Loucy (cell line): ENCODE measurements around the gene SH3RF3.

ENCODE experiments used
- H2AFZ ChIP-seq: fragments of 200-600 bp; sonication (generic); 2 replicates; pipeline ENCODE4 v1.6.0; 2016; ENCODE audit warnings: antibody characterized with exemption, mild to moderate bottlenecking, low read length, moderate library complexity
- H3F3A ChIP-seq: fragments of 200-600 bp; 2 replicates; pipeline ENCODE4 v1.6.0; 2016; ENCODE audit warnings: antibody characterized with exemption, low read depth, mild to moderate bottlenecking
- H3K27me3 ChIP-seq: fragments of 200-600 bp; sonication (generic); 2 replicates; pipeline ENCODE4 v1.6.1; 2014; ENCODE audit warnings: low read length, mild to moderate bottlenecking; ENCODE audit not compliant: insufficient read depth, poor library complexity, severe bottlenecking
- H3K36me3 ChIP-seq: fragments of 200-600 bp; sonication (generic); 2 replicates; pipeline ENCODE4 v1.6.1; 2016; ENCODE audit warnings: low read length; ENCODE audit not compliant: insufficient read depth
- H3K4me1 ChIP-seq: fragments of 200-600 bp; sonication (generic); 2 replicates; pipeline ENCODE4 v1.5.1; 2014; ENCODE audit warnings: low read length, mild to moderate bottlenecking; ENCODE audit not compliant: insufficient read depth, poor library complexity, severe bottlenecking
- H3K4me2 ChIP-seq: fragments of 200-600 bp; sonication (generic); 2 replicates; pipeline ENCODE4 v1.6.0; 2014; ENCODE audit warnings: antibody characterized with exemption, low read length, low read depth, mild to moderate bottlenecking; ENCODE audit not compliant: poor library complexity, severe bottlenecking
- H3K4me3 ChIP-seq: fragments of 200-600 bp; sonication (generic); 2 replicates; pipeline ENCODE4 v1.5.1; 2014; ENCODE audit warnings: low read length, mild to moderate bottlenecking, mixed read lengths; ENCODE audit not compliant: poor library complexity, severe bottlenecking
- H3K79me2 ChIP-seq: fragments of 200-600 bp; sonication (generic); 2 replicates; pipeline ENCODE4 v1.6.1; 2014; ENCODE audit warnings: low read length; ENCODE audit not compliant: insufficient read depth
- H3K9ac ChIP-seq: fragments of 200-600 bp; sonication (generic); 2 replicates; pipeline ENCODE4 v1.6.0; 2014; ENCODE audit warnings: mild to moderate bottlenecking, low read depth, low read length, moderate library complexity; ENCODE audit not compliant: poor library complexity, severe bottlenecking
- H3K9me2 ChIP-seq: fragments of 200-600 bp; sonication (generic); replicated peaks from 2 replicates; pipeline ENCODE4 v1.6.1; 2016; ENCODE audit warnings: low read depth, low read length, mixed read lengths
- H3K9me3 ChIP-seq: fragments of 200-600 bp; sonication (generic); 2 replicates; pipeline ENCODE4 v1.6.1; 2014; ENCODE audit warnings: mild to moderate bottlenecking, antibody characterized with exemption, low read length, low read depth; ENCODE audit not compliant: insufficient read depth
- H4K20me1 ChIP-seq: fragments of 200-600 bp; sonication (generic); 2 replicates; pipeline ENCODE4 v1.6.0; 2014; ENCODE audit warnings: antibody characterized with exemption, low read length, mild to moderate bottlenecking; ENCODE audit not compliant: insufficient read depth, poor library complexity, severe bottlenecking
- EZH2phosphoT487 ChIP-seq: fragments of 200-600 bp; IDR thresholded peaks from 2 replicates; pipeline ENCODE4 v1.6.1; 2018; ENCODE audit warnings: antibody characterized with exemption, mild to moderate bottlenecking, moderate library complexity, borderline replicate concordance
- TF ChIP-seq, protein P1 (sequence below): fragments of 200-600 bp; sonication (generic); conservative IDR thresholded peaks from 2 replicates; pipeline ENCODE4 v1.5.1; 2014; ENCODE audit warnings: mild to moderate bottlenecking, antibody characterized with exemption, low read length

Gene SH3RF3

DNA sequence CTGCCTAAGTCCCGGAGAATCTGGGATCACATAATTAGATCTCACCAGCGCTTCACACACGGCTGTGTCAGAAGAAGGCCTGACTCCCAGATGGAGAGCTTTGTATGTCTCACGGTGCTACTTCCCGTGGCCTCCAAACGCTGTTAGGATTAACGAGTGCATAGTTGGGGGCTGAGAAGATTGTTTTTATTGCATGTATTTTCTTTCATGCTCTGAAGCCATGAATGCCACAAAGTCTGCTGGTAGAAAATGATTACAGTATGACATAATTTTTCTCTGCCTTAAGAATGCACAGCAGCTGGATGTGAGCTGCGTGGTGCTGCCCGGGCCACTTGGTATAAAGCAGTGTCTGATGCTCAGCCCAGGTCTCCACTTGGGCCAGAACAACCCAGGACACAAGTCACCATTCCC, 318.3 kb downstream of the SH3RF3 start:
- Histone ChIP-seq H3F3A (no peaks in the 10 kb centered on the region), H3K4me1 (peaks cover 26% of the 10 kb centered on the region)

DNA sequence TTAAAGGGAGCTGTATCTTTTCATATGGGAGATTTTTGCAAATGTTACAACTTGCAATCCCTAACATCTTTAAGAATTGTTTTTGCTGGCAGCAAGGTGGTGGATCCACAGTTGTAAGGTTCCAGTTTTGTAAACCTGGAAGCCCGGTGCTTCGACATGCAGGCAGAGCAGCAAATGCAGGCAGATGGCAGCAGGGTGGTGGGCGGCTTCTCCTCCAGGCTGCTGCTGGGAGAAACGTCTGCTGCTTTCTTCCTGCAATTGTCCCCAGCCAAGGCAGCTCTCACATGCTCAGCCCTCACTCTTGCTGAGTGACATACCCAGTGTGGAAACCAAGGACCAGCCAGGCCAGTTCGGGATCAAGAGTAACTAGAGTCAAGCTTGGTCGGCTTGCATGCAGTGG, 318.8 kb downstream of the SH3RF3 start:
- H3K4me2 ChIP-seq, result peak overlapping the region; percentile 22
- TF ChIP-seq, protein P1, sequence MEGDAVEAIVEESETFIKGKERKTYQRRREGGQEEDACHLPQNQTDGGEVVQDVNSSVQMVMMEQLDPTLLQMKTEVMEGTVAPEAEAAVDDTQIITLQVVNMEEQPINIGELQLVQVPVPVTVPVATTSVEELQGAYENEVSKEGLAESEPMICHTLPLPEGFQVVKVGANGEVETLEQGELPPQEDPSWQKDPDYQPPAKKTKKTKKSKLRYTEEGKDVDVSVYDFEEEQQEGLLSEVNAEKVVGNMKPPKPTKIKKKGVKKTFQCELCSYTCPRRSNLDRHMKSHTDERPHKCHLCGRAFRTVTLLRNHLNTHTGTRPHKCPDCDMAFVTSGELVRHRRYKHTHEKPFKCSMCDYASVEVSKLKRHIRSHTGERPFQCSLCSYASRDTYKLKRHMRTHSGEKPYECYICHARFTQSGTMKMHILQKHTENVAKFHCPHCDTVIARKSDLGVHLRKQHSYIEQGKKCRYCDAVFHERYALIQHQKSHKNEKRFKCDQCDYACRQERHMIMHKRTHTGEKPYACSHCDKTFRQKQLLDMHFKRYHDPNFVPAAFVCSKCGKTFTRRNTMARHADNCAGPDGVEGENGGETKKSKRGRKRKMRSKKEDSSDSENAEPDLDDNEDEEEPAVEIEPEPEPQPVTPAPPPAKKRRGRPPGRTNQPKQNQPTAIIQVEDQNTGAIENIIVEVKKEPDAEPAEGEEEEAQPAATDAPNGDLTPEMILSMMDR, result no peak
- no peak for TF ChIP-seq EZH2phosphoT487
- no peaks in the 10 kb centered on the region for H3K36me3 ChIP-seq
- H3K9ac ChIP-seq, result peak overlapping the region; percentile 3
- no peaks in the 10 kb centered on the region for H4K20me1 ChIP-seq
- H3K4me1 ChIP-seq, result peaks cover 29% of the 10 kb centered on the region
- H3K27me3 ChIP-seq, result no peaks in the 10 kb centered on the region
- H3F3A ChIP-seq, result no peaks in the 10 kb centered on the region
- no peak overlapping the region for H2AFZ ChIP-seq
- no peaks in the 10 kb centered on the region for H3K9me2 ChIP-seq
- peaks cover 10% of the 10 kb centered on the region; the same call in 1 of the 2 replicates for H3K9me3 ChIP-seq
- H3K79me2 ChIP-seq, result no peaks in the 10 kb centered on the region
- H3K4me3 ChIP-seq, result no peak overlapping the region

More for the DNA sequence above, 318.3 kb downstream of the SH3RF3 start:
- TF ChIP-seq, protein P1, result no peak
- no peak for TF ChIP-seq EZH2phosphoT487
- H3K9ac ChIP-seq, result peak overlapping the region; percentile 3
- no peaks in the 10 kb centered on the region for H4K20me1 ChIP-seq
- H2AFZ ChIP-seq, result no peak overlapping the region
- no peaks in the 10 kb centered on the region for H3K79me2 ChIP-seq
- no peaks in the 10 kb centered on the region for H3K9me2 ChIP-seq
- no peaks in the 10 kb centered on the region for H3K27me3 ChIP-seq
- no peak overlapping the region for H3K4me3 ChIP-seq
- H3K36me3 ChIP-seq, result no peaks in the 10 kb centered on the region
- H3K4me2 ChIP-seq, result peak overlapping the region; percentile 22
- H3K9me3 ChIP-seq, result peaks cover 15% of the 10 kb centered on the region; the same call in 1 of the 2 replicates

DNA sequence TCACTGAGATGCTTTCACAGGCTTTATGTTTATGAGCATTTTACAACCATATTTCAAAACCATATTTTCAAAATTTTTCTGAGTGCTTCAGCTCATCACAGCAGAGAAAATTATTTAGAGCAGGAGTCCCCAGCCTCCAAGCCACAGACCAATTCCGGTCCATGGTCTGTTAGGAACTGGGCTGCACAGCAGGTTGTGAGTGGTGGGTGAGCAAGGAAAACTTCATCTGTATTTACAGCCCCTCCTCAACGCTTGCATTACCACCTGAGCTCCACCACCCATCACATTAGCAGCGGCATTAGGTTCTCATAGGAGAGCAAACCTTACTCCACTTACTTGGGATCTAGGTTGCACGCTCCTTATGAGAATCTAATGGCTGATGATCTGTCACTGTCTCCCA, 319.2 kb downstream of the SH3RF3 start:
- Histone ChIP-seq H3K9me3 (peaks cover 6% of the 10 kb centered on the region; the same call in 1 of the 2 replicates), H3K36me3 (no peaks in the 10 kb centered on the region), H3K9me2 (no peaks in the 10 kb centered on the region), H3K9ac (peak overlapping the region; percentile 3), H3K27me3 (no peaks in the 10 kb centered on the region), H3K4me3 (no peak overlapping the region), H4K20me1 (no peaks in the 10 kb centered on the region), H3F3A (no peaks in the 10 kb centered on the region), H2AFZ (no peak overlapping the region), H3K4me2 (no peak overlapping the region), H3K4me1 (peaks cover 29% of the 10 kb centered on the region), H3K79me2 (no peaks in the 10 kb centered on the region)
- TF ChIP-seq, protein P1, result no peak
- no peak for TF ChIP-seq EZH2phosphoT487
